ENCODE results near the gene AATF. TPM values are rescaled to one million over a fixed set of nuclear protein-coding genes. Genes with fewer than 3 reads are reported as not detected.

The AATF gene
- total and polyA plus RNA-seq, 2 experiments from 2014 or later = 31.2 to 35.7 TPM

DNA sequence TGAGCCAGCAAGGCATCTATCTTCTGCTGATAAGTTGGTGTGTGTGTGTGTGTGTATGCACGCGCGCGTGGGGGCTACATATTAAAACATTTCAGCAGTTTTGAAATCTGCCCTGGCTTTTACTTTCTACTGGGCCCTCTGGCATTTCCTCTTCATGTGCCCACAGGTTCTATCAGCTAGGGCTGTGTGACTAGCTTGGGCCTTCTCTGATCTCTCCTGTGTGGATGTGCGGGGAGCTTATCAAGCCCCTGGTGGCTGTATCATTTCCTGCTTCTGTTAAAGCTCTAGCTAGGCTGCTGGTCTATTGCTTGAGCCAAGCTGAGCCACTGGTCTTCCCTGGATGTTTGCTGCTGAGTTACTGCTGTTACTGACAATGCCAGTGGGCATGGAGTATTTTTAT, 132.5 kb downstream of the AATF start:
- no peaks in the 10 kb centered on the region for H3K9me2 ChIP-seq (replicated peaks; ENCODE audit: insufficient read depth)
- no peaks in the 10 kb centered on the region for H3K36me3 ChIP-seq (replicated peaks; ENCODE audit: insufficient read depth, low read depth)
- peaks cover 15% of the 10 kb centered on the region for H3K4me1 ChIP-seq (ENCODE audit: insufficient read depth)
- no peak for DNase-seq (ENCODE audit: low spot score)
- 86% methylated on average over 5 of the region's 5 CpGs for WGBS (ENCODE audit: low lambda C conversion rate, missing lambda C conversion rate)
- H3K4me3 ChIP-seq = no peak overlapping the region
- H2AFZ ChIP-seq = no peak overlapping the region
- H3K27ac ChIP-seq = no peak overlapping the region
- H4K20me1 ChIP-seq (ENCODE audit: insufficient read depth, poor library complexity, severe bottlenecking) = no peaks in the 10 kb centered on the region
- H3K9me3 ChIP-seq (ENCODE audit: low read depth) = peaks cover 3% of the 10 kb centered on the region
- TF ChIP-seq, protein P1, sequence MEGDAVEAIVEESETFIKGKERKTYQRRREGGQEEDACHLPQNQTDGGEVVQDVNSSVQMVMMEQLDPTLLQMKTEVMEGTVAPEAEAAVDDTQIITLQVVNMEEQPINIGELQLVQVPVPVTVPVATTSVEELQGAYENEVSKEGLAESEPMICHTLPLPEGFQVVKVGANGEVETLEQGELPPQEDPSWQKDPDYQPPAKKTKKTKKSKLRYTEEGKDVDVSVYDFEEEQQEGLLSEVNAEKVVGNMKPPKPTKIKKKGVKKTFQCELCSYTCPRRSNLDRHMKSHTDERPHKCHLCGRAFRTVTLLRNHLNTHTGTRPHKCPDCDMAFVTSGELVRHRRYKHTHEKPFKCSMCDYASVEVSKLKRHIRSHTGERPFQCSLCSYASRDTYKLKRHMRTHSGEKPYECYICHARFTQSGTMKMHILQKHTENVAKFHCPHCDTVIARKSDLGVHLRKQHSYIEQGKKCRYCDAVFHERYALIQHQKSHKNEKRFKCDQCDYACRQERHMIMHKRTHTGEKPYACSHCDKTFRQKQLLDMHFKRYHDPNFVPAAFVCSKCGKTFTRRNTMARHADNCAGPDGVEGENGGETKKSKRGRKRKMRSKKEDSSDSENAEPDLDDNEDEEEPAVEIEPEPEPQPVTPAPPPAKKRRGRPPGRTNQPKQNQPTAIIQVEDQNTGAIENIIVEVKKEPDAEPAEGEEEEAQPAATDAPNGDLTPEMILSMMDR (IDR thresholded peaks at IDR 0.05; ENCODE audit: poor library complexity) = no peak
- TF ChIP-seq EZH2 (IDR thresholded peaks at IDR 0.05; ENCODE audit: borderline replicate concordance) (no peak), EZH2phosphoT487 (IDR thresholded peaks at IDR 0.05; ENCODE audit: low read depth, severe bottlenecking, unreplicated experiment) (no peak)
- H3K79me2 ChIP-seq = no peaks in the 10 kb centered on the region
- H3K27me3 ChIP-seq = no peaks in the 10 kb centered on the region
- no peak overlapping the region for H3K4me2 ChIP-seq

DNA sequence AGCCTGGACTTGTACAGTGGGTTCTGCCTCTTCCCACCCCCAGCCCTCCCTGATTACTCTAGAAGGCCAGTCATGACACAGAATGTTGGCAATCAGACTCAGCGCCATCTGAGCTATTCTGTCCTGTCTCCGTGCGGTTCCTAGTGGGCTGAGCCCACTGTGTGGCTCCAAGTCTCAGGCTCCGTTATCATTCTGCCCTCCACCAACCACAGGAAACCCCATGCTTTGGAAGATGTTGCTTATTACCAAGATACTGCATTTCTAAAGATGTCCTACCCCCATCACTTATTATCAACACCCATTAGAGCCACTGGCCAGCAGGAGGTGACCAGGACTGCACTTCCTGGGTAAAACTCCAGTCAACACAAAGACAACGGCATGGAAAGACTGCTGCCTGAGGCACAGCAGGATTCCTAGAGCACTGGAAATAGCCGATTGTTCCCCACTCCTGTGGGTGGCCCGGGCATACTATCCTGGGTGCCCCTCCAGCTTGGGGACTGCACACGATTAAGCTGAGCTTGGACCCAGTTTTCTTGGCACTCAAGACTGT, 133.6 kb downstream of the AATF start:
- H2AFZ ChIP-seq = no peak overlapping the region
- TF ChIP-seq EZH2 (IDR thresholded peaks at IDR 0.05; ENCODE audit: borderline replicate concordance) = no peak
- TF ChIP-seq, protein P1 (IDR thresholded peaks at IDR 0.05; ENCODE audit: poor library complexity) = no peak
- TF ChIP-seq EZH2phosphoT487 (IDR thresholded peaks at IDR 0.05; ENCODE audit: low read depth, severe bottlenecking, unreplicated experiment) = no peak
- H3K27me3 ChIP-seq = no peaks in the 10 kb centered on the region
- H3K27ac ChIP-seq = no peak overlapping the region
- no peak overlapping the region for H3K4me3 ChIP-seq
- peaks cover 15% of the 10 kb centered on the region for H3K4me1 ChIP-seq (ENCODE audit: insufficient read depth)
- no peaks in the 10 kb centered on the region for H3K9me2 ChIP-seq (replicated peaks; ENCODE audit: insufficient read depth)
- H4K20me1 ChIP-seq (ENCODE audit: insufficient read depth, poor library complexity, severe bottlenecking) = no peaks in the 10 kb centered on the region
- 82% methylated on average over 8 of the region's 8 CpGs for WGBS (ENCODE audit: low lambda C conversion rate, missing lambda C conversion rate)
- no peaks in the 10 kb centered on the region for H3K79me2 ChIP-seq
- no peak overlapping the region for H3K4me2 ChIP-seq
- DNase-seq (ENCODE audit: low spot score) = no peak
- peaks cover 3% of the 10 kb centered on the region for H3K9me3 ChIP-seq (ENCODE audit: low read depth)
- H3K36me3 ChIP-seq (replicated peaks; ENCODE audit: insufficient read depth, low read depth) = no peaks in the 10 kb centered on the region

DNA sequence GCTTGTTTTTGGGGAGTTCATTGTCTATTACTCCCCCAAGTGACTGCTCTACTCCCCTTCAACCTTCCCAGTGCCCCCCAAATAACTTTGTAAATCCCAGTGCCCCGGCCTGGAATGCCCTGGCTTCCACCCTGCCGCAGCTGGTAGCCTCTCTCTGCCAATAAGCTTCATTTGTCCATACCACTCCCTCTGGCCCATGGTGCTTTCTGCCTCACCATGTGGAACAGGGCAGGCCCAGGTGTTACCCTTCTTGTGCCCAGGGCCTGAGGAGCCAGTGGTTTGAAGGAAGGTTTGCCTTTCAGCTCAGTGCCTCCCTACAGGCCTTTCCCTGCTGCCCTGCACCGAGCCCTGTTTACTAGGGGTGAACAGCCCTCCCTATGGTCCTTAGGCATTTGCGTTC, 134.2 kb downstream of the AATF start:
- H2AFZ ChIP-seq = no peak overlapping the region
- TF ChIP-seq, protein P1 (IDR thresholded peaks at IDR 0.05; ENCODE audit: poor library complexity) = no peak
- TF ChIP-seq EZH2phosphoT487 (IDR thresholded peaks at IDR 0.05; ENCODE audit: low read depth, severe bottlenecking, unreplicated experiment) (no peak), EZH2 (IDR thresholded peaks at IDR 0.05; ENCODE audit: borderline replicate concordance) (no peak)
- peaks cover 3% of the 10 kb centered on the region for H3K9me3 ChIP-seq (ENCODE audit: low read depth)
- H3K9me2 ChIP-seq (replicated peaks; ENCODE audit: insufficient read depth) = no peaks in the 10 kb centered on the region
- peaks cover 15% of the 10 kb centered on the region for H3K4me1 ChIP-seq (ENCODE audit: insufficient read depth)
- H3K36me3 ChIP-seq (replicated peaks; ENCODE audit: insufficient read depth, low read depth) = no peaks in the 10 kb centered on the region
- H3K27me3 ChIP-seq = no peaks in the 10 kb centered on the region
- no peaks in the 10 kb centered on the region for H4K20me1 ChIP-seq (ENCODE audit: insufficient read depth, poor library complexity, severe bottlenecking)
- no peaks in the 10 kb centered on the region for H3K79me2 ChIP-seq
- WGBS (ENCODE audit: low lambda C conversion rate, missing lambda C conversion rate) = 93% methylated on average over 4 of the region's 4 CpGs
- no peak overlapping the region for H3K4me3 ChIP-seq
- DNase-seq (ENCODE audit: low spot score) = no peak
- no peak overlapping the region for H3K4me2 ChIP-seq
- H3K27ac ChIP-seq = no peak overlapping the region

All from hepatocyte (in vitro differentiated cells).